ENCODE data around the gene TMEM150B. TPM values are rescaled to one million over a fixed set of nuclear protein-coding genes. Genes with fewer than 3 reads are reported as not detected.

TMEM150B gene
- total RNA-seq, 1 experiment from 2014 or later, result 1.6 TPM

- TF ChIP-seq CTCF (IDR thresholded peaks at IDR 0.05; ENCODE audit: insufficient read depth in 1 of 2, low read depth in 1 of 2, low read length in 1 of 2, severe bottlenecking in 1 of 2, unreplicated experiment in 1 of 2), result no peak
- POLR2A ChIA-PET, result no interaction called here
- intact Hi-C loops (cut with micrococcal nuclease; ENCODE audit: unreplicated experiment), result no loop called here
- CTCF ChIA-PET, result no interaction called here
- peak in 1 of 2 experiments; percentile 33 for DNase-seq
- no peaks in the 10 kb centered on the region for H3K9me3 ChIP-seq
- H3K36me3 ChIP-seq (ENCODE audit: control insufficient read depth, insufficient read depth, low read length), result peaks cover 3% of the 10 kb centered on the region; the same call in 1 of the 2 replicates
- BruUV-seq (replicated peaks), result no TSS peak
- Mint-ChIP-seq H3K36me3 (ENCODE audit: insufficient read depth, unreplicated experiment) (peaks cover 20% of the 10 kb centered on the region), H3K9me3 (ENCODE audit: unreplicated experiment) (no peaks in the 10 kb centered on the region), H3K4me3 (ENCODE audit: unreplicated experiment) (no peak overlapping the region), H3K27me3 (ENCODE audit: insufficient read depth, unreplicated experiment) (no peaks in the 10 kb centered on the region), H3K27ac (ENCODE audit: unreplicated experiment) (no peak overlapping the region), H3K4me1 (ENCODE audit: low read depth, unreplicated experiment) (peaks cover 6% of the 10 kb centered on the region)
- peaks cover 5% of the 10 kb centered on the region; the same call in 1 of the 2 replicates for H3K4me1 ChIP-seq
- H3K27me3 ChIP-seq (replicated peaks; ENCODE audit: control insufficient read depth, insufficient read depth, low read length), result no peaks in the 10 kb centered on the region
- no peak overlapping the region for H3K4me3 ChIP-seq (ENCODE audit: low read depth, low read length)
Observed at GRCh38 chr19:55345818-55346724, 20.9 kb upstream of the TMEM150B start.

- BruUV-seq (replicated peaks), result no TSS peak
- peaks cover 3% of the 10 kb centered on the region; the same call in 1 of the 2 replicates for H3K36me3 ChIP-seq (ENCODE audit: control insufficient read depth, insufficient read depth, low read length)
- Mint-ChIP-seq H3K9me3 (ENCODE audit: unreplicated experiment) (no peaks in the 10 kb centered on the region), H3K4me1 (ENCODE audit: low read depth, unreplicated experiment) (peaks cover 7% of the 10 kb centered on the region), H3K27ac (ENCODE audit: unreplicated experiment) (no peak overlapping the region), H3K27me3 (ENCODE audit: insufficient read depth, unreplicated experiment) (no peaks in the 10 kb centered on the region), H3K36me3 (ENCODE audit: insufficient read depth, unreplicated experiment) (peaks cover 23% of the 10 kb centered on the region), H3K4me3 (ENCODE audit: unreplicated experiment) (no peak overlapping the region)
- TF ChIP-seq CTCF (IDR thresholded peaks at IDR 0.05; ENCODE audit: insufficient read depth in 1 of 2, low read depth in 1 of 2, low read length in 1 of 2, severe bottlenecking in 1 of 2, unreplicated experiment in 1 of 2), result no peak
- H3K4me3 ChIP-seq (ENCODE audit: low read depth, low read length), result no peak overlapping the region
- intact Hi-C loops (cut with micrococcal nuclease; ENCODE audit: unreplicated experiment), result no loop called here
- CTCF ChIA-PET, result no interaction called here
- no peaks in the 10 kb centered on the region for H3K9me3 ChIP-seq
- peak in 1 of 2 experiments; percentile 31 for DNase-seq
- H3K27me3 ChIP-seq (replicated peaks; ENCODE audit: control insufficient read depth, insufficient read depth, low read length), result no peaks in the 10 kb centered on the region
- POLR2A ChIA-PET, result no interaction called here
- H3K4me1 ChIP-seq, result peaks cover 9% of the 10 kb centered on the region; the same call in 1 of the 2 replicates
Observed at GRCh38 chr19:55345101-55345817, 20.1 kb upstream of the TMEM150B start.

GRCh38 chr19:55344444-55344843 lies 19.3 kb upstream of the TMEM150B start:
- Mint-ChIP-seq H3K27ac (ENCODE audit: unreplicated experiment) (no peak overlapping the region), H3K9me3 (ENCODE audit: unreplicated experiment) (no peaks in the 10 kb centered on the region), H3K4me3 (ENCODE audit: unreplicated experiment) (no peak overlapping the region), H3K4me1 (ENCODE audit: low read depth, unreplicated experiment) (peaks cover 7% of the 10 kb centered on the region), H3K36me3 (ENCODE audit: insufficient read depth, unreplicated experiment) (peaks cover 29% of the 10 kb centered on the region), H3K27me3 (ENCODE audit: insufficient read depth, unreplicated experiment) (no peaks in the 10 kb centered on the region)
- H3K27me3 ChIP-seq (replicated peaks; ENCODE audit: control insufficient read depth, insufficient read depth, low read length), result no peaks in the 10 kb centered on the region
- intact Hi-C loops (cut with micrococcal nuclease; ENCODE audit: unreplicated experiment), result no loop called here
- peaks cover 3% of the 10 kb centered on the region; the same call in 1 of the 2 replicates for H3K36me3 ChIP-seq (ENCODE audit: control insufficient read depth, insufficient read depth, low read length)
- BruUV-seq (replicated peaks), result no TSS peak
- H3K4me3 ChIP-seq (ENCODE audit: low read depth, low read length), result no peak overlapping the region
- TF ChIP-seq CTCF (IDR thresholded peaks at IDR 0.05; ENCODE audit: insufficient read depth in 1 of 2, low read depth in 1 of 2, low read length in 1 of 2, severe bottlenecking in 1 of 2, unreplicated experiment in 1 of 2), result no peak
- ChIA-PET CTCF (no interaction called here), POLR2A (no interaction called here)
- no peaks in the 10 kb centered on the region for H3K9me3 ChIP-seq
- peak in 1 of 2 experiments; percentile 33 for DNase-seq
- H3K4me1 ChIP-seq, result peaks cover 10% of the 10 kb centered on the region; the same call in 1 of the 2 replicates
